NCI-H2107 treated with DMSO at 0.1 percent for 48 hours (cell line): ENCODE measurements around the gene FGR.

Experiments used
- DNase-seq: peaks from one replicate; lab custom pipeline; 2025; ENCODE audit not compliant: unreplicated experiment; lab: John Stamatoyannopoulos, UW

The FGR gene

DNA sequence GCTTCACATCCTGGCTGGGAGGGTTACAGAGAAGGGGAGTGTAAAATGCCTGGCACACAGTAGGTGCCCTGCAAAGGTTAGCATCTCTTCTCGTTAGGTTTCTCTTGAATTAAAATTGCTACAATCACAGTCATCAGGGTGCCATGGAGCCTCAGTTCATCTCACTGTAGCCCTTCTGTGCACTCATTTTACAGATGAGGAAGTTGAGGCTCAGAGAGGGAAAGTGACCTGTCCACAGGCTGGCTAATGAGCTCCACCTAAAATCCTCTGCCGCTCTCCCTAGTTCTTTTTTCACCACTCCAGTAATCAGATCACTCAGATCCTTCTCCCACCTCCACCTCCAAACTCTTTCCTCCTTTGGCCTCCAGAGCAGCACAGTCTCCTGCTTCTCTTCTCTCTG is 17.6 kb downstream of the FGR start:
- DNase-seq = no peak

DNA sequence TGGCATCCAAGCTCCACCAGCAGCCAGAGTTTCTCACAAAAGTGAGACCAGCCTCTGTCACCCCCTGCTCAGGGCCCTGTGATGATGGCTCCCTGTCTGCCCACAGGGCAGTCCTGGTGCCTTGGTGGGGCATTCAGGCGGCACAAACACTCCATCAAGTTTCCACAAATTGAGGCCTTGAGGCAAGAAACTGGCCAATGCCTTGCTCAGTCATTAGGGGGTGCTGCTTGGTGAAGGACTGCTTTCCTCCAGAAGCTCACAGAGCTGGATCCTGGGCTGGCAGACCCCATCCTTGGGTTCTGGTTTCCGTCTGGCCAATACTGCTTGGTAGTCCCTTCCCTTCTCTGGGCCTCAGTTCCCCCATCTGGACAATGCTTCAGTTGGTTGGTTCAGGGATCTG is 18.5 kb downstream of the FGR start:
- DNase-seq = no peak

DNA sequence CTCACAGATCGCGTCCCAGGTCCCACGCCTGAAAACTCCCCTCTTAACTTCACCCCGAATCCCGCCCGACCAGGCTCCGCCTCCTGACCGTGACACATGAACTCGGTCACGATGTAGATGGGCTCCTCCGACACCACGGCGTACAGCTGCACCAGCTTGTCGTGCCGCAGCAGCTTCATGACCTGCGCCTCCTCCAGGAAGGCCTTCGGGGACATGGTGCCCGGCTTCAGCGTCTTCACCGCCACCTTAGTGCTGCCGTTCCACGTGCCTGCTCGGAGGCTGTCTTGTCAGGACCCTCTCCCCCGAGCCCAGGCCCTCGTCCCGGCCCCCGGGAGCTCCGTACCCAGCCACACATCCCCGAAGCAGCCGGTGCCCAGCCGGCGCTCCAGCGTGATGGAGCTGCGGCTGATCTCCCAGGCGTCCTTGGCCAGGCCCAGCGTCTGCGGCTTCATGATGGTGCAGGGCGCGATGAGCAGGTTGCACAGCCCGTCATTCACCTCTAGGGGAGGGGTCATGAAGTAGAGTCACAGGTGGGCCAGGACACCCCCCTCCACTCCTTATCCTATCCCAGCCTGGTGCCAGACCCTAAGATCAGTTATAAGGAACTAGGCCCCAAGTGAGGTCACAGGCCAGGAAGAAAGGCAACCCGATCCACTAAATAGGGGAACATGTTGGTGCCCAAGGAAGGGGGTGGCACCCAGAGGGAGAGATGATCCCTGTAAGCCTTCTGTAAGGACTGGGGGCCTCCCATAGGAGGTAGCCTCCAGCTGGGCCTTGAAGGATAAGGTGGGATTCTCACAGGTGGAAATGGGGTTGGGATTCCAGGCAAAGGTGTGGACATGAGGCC is 19.4 kb downstream of the FGR start:
- DNase-seq = no peak

DNA sequence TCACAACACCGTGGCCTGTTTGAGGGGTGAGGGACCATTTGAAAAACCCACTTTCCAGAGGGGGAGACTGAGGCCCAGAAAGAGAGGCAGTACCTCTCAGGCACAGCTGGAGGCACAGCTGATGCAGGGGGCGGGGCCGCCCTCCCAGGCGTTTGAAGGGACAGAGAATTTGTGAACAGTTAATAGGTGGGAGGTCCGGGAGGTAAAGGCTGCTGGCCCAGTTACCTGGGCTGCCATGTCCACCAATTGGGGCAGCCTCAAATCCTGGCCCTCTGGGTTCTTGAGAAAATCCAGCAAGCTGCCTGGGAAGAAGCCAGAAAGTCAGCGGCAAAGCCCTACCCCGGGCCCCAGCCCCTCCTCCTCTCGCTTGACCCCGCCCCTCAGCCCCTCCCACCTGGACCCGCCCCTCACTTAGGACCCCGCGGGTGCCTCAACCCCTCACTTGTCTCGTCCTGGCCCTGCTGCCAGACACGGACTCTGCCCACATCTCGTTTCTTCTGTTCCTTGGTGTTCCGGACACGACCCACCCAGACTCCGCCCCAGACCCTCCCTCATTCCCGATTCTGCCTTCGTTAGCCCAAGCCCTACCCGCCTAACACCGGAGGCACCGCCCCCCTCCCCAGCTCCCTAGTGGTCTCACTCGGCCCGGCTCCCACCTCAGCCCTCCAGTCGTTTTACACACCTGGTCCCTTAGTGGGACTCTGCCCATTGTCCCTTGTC is 20.2 kb downstream of the FGR start:
- no peak for DNase-seq

DNA sequence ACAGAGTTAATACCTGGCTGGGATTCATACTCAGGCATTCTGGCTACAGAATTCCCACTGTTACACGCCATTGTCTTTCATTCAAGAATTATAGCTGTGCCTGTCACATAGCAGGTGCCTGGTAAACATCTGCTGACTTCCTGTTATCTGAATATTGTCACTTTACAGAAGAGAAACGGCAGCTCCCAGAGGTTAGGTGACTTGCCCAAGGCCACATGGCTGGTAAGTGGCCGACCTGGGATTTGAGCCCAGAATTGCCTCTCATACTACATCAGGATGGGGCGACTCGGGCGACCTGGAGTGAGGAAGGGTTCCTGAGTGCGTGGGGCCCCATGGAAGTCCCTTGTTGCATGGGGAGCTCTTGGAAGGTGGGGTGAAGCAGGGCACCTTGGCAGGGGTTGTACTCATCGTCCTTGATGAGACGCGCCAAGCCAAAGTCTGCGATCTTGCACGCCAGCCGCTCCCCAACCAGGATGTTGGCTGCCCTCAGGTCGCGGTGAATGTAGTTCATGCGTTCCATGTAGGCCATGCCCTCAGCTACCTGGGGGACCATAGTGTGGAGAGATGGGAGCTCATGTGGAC is 20.9 kb downstream of the FGR start:
- DNase-seq = no peak

DNA sequence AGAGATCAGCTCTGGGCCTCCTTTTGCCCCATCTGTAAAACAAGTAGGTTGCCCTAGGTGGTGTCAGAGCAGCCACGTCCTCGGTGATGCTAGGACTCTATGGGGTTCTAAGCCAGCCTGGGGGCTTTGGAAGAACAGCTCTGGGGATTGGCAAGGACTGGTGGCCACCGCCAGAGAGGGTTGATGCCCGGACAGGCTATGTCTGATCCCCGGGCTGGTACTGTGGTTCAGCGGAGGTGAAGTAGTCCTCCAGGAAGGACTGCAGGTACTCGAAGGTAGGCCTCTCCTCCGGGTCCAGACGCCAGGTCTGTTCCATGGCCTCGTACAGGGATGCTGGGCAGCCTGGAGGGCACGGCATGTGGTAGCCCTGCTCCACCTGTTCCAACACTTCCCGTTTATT is 22.3 kb downstream of the FGR start:
- no peak for DNase-seq

DNA sequence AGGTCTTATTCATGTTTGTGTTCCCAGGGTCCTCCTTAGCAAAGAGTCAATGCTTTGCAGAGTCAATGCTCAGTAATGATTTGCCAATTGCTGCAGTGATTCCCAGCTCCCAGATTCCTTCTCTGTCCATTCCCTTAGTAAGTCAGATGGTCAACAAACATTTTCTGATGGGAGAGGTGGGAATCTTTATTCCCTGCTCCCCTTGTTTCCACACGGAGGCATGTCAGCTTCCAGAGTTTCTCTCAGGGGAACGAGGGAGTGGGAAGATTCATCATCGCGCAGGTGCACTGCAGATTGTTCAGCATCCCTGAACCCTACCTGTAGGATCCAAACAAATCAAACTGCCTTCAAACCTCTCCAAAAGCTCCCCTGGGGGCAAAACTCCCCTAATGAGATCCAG is 23.5 kb downstream of the FGR start:
- DNase-seq = no peak

DNA sequence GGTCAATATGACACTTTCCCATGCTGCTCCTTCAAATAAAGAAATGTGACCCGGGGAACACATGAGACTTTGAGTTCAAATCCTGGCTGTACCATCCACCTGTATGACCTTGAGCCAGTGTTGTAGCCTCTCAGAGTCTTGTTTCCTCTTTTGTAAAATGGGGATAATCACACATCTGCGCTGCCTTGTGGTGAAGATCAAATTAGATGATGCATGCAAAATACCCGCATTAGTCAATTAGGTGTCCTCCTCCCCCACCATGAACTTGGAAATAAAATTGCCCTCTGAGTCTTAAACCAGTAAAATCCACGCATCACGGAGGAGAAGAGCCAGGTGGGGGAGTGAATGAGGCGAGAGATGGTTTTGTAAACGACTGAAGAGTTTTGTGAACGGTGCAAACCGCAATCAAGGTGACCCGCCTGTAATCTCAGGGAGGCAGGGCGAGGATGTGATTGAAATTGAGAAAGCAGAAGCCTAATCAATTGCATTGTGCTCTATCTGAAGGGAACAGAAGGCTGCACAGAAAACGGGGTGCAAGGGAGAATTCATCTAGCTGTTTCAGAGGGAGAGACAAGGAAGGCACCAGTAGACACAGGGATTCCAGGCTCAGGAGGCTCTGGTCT is 25.3 kb downstream of the FGR start:
- no peak for DNase-seq

DNA sequence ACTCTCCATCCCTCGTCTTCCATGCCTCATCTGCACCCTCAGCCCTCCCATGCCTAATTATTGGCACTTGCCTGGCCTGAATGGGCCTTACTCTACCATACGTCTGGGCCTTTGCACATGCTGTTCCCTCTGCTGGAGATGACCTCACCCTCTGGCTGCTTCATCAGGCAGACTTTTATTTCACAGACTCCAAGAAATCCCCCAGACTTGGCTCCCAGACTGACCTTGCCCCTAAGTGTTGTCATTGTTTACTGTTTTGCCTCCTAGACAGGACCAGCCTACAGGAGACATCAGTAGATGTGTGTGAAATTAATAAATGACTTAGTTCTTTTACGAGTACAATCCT is 25.8 kb downstream of the FGR start:
- DNase-seq = no peak

DNA sequence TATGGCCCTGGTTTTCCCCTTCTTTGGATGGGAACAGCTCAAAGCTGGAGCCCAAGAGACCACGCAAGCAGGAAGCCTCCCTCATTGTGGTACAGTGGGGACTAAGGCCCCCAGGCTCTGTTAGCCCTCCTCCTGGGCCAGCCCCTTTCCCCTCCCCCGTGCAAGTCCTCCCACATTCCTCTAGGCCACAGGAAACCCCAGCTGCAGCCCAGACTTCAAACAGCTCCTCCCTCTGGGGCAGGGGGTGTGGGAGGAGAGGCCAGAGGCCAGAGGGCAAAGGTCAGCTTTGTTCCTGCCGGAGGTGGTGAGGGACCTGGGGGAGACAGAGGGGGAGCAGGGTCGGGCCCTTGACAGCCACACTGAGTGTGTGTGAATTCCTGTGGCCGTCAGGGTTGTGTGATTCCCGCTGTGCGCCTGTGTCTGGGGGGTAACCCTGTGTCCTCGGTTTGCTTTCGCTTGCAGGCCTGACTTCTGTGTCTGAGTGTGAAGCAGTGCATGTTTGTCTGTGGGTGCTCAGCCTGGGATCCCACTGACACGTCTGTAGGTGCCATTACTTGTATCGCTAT is 27.7 kb downstream of the FGR start:
- DNase-seq = no peak

DNA sequence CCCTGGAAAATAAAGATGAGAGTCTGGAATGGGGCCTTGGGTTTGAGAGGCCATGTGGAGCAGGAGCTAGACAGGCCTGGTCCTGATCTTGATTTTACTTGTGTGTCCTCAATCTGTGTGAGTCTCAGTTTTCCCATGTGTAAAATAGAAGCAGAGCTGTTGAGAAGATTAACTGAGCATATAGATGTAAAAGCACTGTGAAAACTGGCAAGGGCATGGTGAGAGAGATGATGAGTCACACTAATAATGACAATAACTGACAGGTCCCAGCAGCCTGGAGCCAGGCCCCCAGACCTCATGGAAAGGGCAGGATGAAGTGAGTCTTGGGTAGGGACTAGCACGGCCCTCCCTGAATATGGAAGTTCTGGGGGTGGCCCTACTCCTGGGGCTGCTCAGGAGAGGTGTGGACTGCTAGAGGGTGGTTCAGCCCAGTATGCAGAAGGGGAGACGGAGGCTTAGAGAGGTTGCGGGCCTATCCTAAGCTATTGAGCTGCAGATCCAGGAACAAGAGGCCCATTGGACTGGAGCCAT is 28.2 kb downstream of the FGR start:
- no peak for DNase-seq

DNA sequence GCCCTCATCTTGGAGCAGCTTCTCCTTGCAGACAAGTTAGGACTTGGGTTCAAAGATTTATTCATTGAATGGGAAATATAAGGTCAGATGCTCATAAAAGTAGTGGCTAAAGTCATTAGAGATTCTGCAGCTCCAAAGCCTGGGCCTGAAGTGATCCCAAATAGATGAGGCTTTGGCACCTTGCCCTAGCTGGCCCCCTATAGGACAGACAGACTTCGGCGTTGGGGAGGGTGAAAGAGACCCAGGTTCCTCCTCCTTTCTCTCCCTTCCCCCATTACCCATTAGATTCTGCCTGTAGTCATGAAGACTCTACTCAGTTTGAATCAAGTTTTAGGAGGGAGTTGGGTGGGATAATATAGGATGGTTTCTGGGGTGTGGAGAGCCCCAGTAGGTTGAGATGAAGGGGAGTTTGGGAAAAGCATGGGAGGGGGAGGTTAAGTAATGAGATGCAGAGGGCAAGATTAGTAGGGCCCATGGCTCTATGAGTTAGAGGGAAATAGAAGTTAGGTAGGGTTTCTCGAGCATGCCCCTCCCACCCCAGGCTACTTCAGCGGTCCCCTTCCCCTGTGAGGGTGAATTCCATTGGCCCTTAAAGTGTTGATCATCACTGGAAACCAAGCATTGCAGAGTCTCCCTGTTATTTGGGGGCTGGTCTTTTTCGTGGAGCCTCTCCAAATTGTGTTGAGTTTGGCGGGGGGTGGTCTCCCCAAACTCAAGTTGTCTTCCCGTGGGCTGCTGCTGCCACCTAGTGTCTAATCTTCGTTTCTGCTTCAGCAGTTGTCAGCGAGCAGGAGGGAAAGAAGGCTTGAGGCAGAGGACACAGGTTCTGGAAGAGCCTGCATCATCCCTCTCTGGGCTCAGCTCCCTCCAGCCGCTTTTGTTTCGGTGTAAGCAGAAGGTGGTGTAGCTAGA is 28.9 kb downstream of the FGR start:
- DNase-seq = peak; percentile 54

DNA sequence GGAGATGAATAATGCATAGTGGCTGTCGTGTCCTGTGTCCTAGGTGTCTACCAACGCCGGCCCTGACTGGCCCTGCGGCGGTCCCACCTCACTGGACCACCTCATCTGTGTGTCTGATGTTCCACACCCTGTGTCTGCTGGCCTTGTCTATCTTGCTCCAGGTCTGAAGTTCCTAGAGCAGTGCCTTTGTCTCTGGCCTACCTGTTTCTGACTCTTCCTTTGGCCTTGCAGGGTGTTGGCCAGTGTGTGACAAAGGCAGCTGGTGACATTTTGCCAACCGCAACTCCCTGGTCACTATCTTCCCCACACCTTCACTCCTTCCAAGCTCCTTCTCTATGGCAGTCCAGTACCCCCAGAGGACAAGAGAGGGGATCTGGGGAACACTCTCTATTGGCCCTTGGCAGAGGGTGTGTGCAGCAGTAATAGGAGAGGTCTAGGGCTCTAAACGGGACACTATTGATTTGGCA is 29.7 kb downstream of the FGR start:
- DNase-seq = no peak

DNA sequence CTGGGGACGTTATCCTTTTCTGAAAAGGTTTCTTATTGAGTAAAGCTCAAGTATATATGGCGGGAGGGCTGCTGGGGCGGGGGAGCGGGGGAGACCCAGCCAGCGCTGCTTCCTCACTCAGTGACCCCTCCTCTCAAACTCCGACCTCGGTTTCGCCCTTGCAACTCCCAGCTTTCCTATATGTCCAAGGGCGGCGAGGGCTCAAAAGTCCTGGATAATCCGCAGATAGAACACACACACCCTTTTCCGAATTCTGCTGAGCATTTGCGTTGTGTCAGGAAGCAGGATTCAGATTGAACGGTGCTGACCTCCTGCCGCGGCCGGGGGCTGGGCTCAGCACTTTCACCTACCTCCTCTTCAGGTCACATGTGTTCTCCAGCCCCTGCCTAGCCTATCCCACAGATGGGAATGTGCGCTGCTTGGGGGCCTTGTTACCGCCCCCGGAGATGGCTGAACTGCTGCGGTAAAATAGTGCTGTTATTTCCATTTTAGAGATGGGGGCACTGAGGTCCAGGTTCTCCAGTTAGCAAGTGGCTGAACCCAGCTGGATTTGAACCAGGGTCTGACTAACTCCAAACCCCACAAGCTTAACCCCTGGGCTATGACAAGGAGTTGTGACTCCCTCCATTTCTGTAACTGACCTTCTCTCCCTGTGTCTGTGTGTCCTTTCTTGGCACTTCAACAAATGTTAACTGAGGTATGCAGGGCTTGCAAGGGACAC is 30.2 kb downstream of the FGR start:
- no peak for DNase-seq

DNA sequence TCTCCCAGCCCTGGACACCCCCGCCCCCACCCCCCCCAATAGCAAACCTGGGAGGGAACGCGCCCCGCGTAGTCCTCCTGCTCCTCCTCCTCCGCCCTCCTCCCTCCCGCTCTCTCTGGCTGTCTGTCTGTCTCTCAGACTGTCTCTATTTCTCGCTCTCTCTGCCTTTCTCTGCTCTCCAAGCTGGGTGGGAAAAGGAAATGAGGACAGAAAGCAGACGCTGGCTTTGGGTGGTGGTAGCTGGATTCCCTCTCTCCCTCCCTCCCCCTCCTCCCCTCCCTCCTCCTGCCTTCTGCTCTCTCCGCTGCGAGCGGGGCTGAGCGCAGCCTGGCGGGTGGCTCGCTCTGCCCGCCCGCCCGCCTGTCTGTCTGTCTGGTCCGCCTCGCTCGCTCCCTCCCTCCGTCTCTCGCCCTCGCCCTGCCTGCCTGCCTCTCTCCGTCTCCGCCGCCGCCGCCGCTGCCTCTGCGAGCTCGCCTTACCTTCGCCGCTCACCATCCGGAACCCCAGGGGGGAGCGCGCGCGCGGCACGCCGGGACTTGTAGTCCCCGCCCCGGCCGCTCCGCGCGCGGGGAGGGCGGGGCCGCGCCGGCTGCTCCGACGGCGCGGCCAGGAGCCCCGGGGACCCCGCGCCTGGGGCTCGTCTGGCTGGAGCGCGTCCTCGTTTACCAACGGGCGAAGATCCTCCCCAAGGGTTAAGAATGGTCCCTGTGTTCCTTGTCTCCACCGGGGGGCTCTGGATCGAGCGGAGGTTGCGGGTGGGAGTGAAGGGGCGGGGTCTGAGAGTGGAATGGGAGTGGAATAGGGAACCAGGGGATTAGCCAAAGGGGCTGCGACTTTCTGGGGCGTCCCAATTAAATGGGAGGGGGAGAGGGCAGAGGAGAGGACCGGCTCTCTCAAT is 31.1 kb downstream of the FGR start, which contains the start of gene AHDC1:
AHDC1 (minus strand) TSS at position 464 of the 898 bp plus-strand sequence. CDS start 52,029 bp downstream, outside the sequence.
- DNase-seq = peak; percentile 68

DNA sequence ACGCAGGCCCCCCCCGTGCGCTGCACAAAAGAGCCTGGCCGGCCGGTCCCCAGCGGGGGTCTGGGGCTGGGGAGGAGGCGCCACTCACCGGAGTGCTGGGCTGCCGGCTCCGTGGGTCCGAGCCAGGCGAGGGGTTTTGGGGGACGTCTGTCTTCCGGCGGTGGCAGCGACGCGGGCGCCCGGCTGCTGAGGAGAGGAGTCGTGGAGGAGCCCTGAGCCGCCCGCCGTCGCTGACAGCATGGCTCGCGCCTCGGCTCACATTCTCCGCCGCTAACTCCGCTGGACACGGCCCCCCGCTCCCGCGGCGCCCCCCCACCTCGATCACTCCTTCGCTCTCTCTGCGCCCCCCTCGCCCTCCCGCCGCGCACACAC is 31.7 kb downstream of the FGR start:
- DNase-seq = no peak

DNA sequence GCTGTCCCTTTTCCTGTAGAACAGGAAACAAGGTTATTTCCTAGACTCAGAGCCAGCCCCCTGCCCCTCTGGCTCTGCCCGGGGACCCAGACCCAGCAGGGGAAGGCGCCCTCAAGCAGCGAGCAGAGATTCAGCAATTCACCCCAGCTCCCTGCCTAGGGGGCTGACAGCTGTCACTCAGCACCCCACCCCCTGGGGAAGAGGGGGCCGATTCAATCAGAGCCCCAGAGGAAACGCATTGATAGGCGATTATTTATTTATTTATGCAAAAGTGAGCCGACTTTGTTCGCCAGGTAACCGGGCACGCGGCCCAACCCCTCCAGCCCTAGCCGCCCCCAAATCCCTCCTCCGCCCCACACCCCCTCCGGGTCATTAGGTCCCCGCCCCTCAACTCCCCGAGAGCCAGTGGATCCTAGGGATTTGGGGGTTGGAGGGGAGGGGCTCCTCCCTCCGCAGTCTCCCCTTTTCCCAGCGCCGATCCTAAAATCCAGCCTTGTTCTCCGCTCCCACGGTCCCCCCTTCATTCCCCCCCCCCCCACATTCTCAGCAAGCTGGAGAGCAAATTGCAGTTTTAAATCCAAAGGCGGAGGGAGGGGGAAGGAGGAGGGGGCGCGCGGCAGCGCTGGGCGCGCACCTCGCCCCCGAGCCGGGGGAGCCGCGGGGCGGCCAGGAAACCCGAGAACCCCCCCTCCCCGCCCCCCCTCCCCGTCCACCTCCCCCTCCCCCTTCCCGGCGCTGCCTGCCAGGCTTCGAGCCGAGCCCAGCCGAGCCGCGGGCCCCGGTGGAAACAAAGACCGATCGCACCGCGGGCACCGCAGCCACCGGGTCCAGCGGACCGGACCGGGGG is 32.3 kb downstream of the FGR start:
- DNase-seq = no peak
